ENCODE data around the gene LPCAT3.

LPCAT3 gene

GRCh38 chr12:6996040-6996441, 22.2 kb downstream of the LPCAT3 start:
- no peak for DNase-seq

- no peak for DNase-seq
Measured at GRCh38 chr12:6987956-6988553, 30.2 kb downstream of the LPCAT3 start.

GRCh38 chr12:6982532-6982931, 35.7 kb downstream of the LPCAT3 start:
- DNase-seq = no peak

- no peak for DNase-seq
Measured at GRCh38 chr12:6981152-6982052, 36.9 kb downstream of the LPCAT3 start.

- DNase-seq = no peak
Measured at GRCh38 chr12:6980740-6981139, 37.5 kb downstream of the LPCAT3 start.

GRCh38 chr12:6980075-6980474, 38.2 kb downstream of the LPCAT3 start:
- no peak for DNase-seq

GRCh38 chr12:6979453-6979852, 38.8 kb downstream of the LPCAT3 start:
- DNase-seq = no peak

- no peak for DNase-seq
Measured at GRCh38 chr12:6979021-6979420, 39.3 kb downstream of the LPCAT3 start.

- DNase-seq = no peak
Measured at GRCh38 chr12:6978611-6979011, 39.7 kb downstream of the LPCAT3 start.

GRCh38 chr12:6978188-6978587, 40.1 kb downstream of the LPCAT3 start:
- no peak for DNase-seq

- DNase-seq = no peak
Measured at GRCh38 chr12:6977653-6978052, 40.6 kb downstream of the LPCAT3 start.

GRCh38 chr12:6975297-6976032, 42.8 kb downstream of the LPCAT3 start:
- DNase-seq = no peak

GRCh38 chr12:6974180-6974579, 44.1 kb downstream of the LPCAT3 start:
- DNase-seq = no peak

- DNase-seq = no peak
Measured at GRCh38 chr12:6970096-6970527, 48.2 kb downstream of the LPCAT3 start.

GRCh38 chr12:6968426-6968825, 49.9 kb downstream of the LPCAT3 start:
- DNase-seq = no peak

GRCh38 chr12:6967651-6968100, 50.6 kb downstream of the LPCAT3 start:
- no peak for DNase-seq

GRCh38 chr12:6966351-6966750, 51.9 kb downstream of the LPCAT3 start:
- DNase-seq = no peak

GRCh38 chr12:6965714-6966113, 52.6 kb downstream of the LPCAT3 start:
- no peak for DNase-seq

- DNase-seq = peak; percentile 91 to 92
Measured at GRCh38 chr12:6965026-6965661, 53.1 kb downstream of the LPCAT3 start.

- DNase-seq = no peak
Measured at GRCh38 chr12:6964605-6965025, 53.7 kb downstream of the LPCAT3 start.

GRCh38 chr12:6963791-6964413, 54.4 kb downstream of the LPCAT3 start:
- DNase-seq = no peak

GRCh38 chr12:6963016-6963731, 55.1 kb downstream of the LPCAT3 start:
- DNase-seq = no peak

All from CD4-positive, alpha-beta T cell treated with Interleukin-1 beta for 1 hour (primary cell).